IMR-90 (cell line): ENCODE results near the gene MRPS25. TPM values are rescaled to one million over a fixed set of nuclear protein-coding genes. Genes with fewer than 3 reads are reported as not detected.

Experiments
- ATAC-seq: fragments of 200-7000 bp; cut with Tn5 transposase; 2 replicates; pipeline ENCODE4 v1.9.1; 2020; ENCODE audit warnings: low read depth, mild to moderate bottlenecking, moderate library complexity
- BruUV-seq: library from RNA; stranded (reverse); fragments of 400-500 nt; replicated peaks from 2 replicates; lab custom pipeline; 2021; lab: Mats Ljungman, UMichigan
- CTCF ChIA-PET: fragments of 300-600 bp; formaldehyde crosslinking; extraction: SDS; loops from one replicate; lab custom pipeline; 2021; ENCODE audit warnings: antibody characterized with exemption; lab: Yijun Ruan, JAX
- POLR2A ChIA-PET: fragments of 300-600 bp; sonication (Branson Sonifier 250); formaldehyde crosslinking; loops from one replicate; lab custom pipeline; 2022; ENCODE audit warnings: antibody characterized with exemption; ENCODE audit not compliant: unreplicated experiment; lab: Charles Lee
- DNase-seq: peaks from one replicate; pipeline ENCODE4 v3.0.0; 2013
- H2AFZ ChIP-seq: replicated peaks from 2 replicates; pipeline ENCODE3; 2013; ENCODE audit warnings: low read length, mild to moderate bottlenecking; ENCODE audit not compliant: poor library complexity
- H2AK5ac ChIP-seq: 2 replicates; pipeline ENCODE4 v1.6.1; 2013; ENCODE audit warnings: low read depth, low read length, inconsistent platforms
- H2AK9ac ChIP-seq: replicated peaks from 2 replicates; pipeline ENCODE3; 2013; ENCODE audit warnings: mild to moderate bottlenecking, low read depth, low read length, moderate library complexity; ENCODE audit not compliant: poor library complexity
- H2BK120ac ChIP-seq: 2 replicates; pipeline ENCODE4 v1.6.1; 2013; ENCODE audit warnings: low read depth, low read length, inconsistent platforms
- H2BK15ac ChIP-seq: 3 replicates; pipeline ENCODE4 v1.6.1; 2013; ENCODE audit warnings: low read depth, low read length, inconsistent platforms
- H2BK20ac ChIP-seq: 2 replicates; pipeline ENCODE4 v1.6.1; 2013; ENCODE audit warnings: low read depth, mild to moderate bottlenecking, inconsistent platforms, low read length, moderate library complexity
- H2BK5ac ChIP-seq: 2 replicates; pipeline ENCODE4 v1.6.1; 2013; ENCODE audit warnings: mild to moderate bottlenecking, low read depth, low read length, inconsistent platforms; ENCODE audit not compliant: poor library complexity, severe bottlenecking
- H3K14ac ChIP-seq: replicated peaks from 2 replicates; pipeline ENCODE4 v1.6.1; 2013; ENCODE audit warnings: low read depth, low read length, inconsistent platforms
- H3K18ac ChIP-seq: 2 replicates; pipeline ENCODE4 v1.6.1; 2013; ENCODE audit warnings: low read depth, low read length, control low read depth
- H3K23ac ChIP-seq: 2 replicates; pipeline ENCODE4 v1.6.1; 2013; ENCODE audit warnings: low read depth, low read length, inconsistent platforms
- H3K27ac ChIP-seq: 2 replicates; pipeline ENCODE4 v1.5.1; 2013; ENCODE audit warnings: mild to moderate bottlenecking, control low read depth, low read length; ENCODE audit not compliant: insufficient read depth
- H3K27me3 ChIP-seq: 2 replicates; pipeline ENCODE4 v1.6.1; 2013; ENCODE audit warnings: low read length; ENCODE audit not compliant: control insufficient read depth, insufficient read depth
- H3K36me3 ChIP-seq: 2 replicates; pipeline ENCODE4 v1.6.1; 2013; ENCODE audit warnings: low read length, mixed read lengths; ENCODE audit not compliant: control insufficient read depth, insufficient read depth
- H3K4ac ChIP-seq: 2 replicates; pipeline ENCODE4 v1.6.1; 2013; ENCODE audit warnings: low read depth, low read length, inconsistent platforms
- H3K4me1 ChIP-seq: 2 replicates; pipeline ENCODE4 v1.6.1; 2013; ENCODE audit warnings: low read length, mixed read lengths; ENCODE audit not compliant: control insufficient read depth, insufficient read depth
- H3K4me2 ChIP-seq: 2 replicates; pipeline ENCODE4 v1.6.1; 2013; ENCODE audit warnings: low read depth, mild to moderate bottlenecking, control low read depth, low read length, moderate library complexity
- H3K4me3 ChIP-seq: 2 replicates; pipeline ENCODE4 v1.5.1; 2013; ENCODE audit warnings: low read depth, mild to moderate bottlenecking, control low read depth, low read length, moderate library complexity; ENCODE audit not compliant: insufficient read depth
- H3K56ac ChIP-seq: 2 replicates; pipeline ENCODE4 v1.6.1; 2013; ENCODE audit warnings: low read length, inconsistent platforms; ENCODE audit not compliant: insufficient read depth; ENCODE audit errors: extremely low read depth
- H3K79me1 ChIP-seq, 2 experiments: 2 replicates each; pipeline ENCODE4 v1.6.1; 2013; ENCODE audit warnings: low read length in 2 of 2, inconsistent platforms in 1 of 2, low read depth in 1 of 2
- H3K9ac ChIP-seq: 2 replicates; pipeline ENCODE4 v1.6.1; 2013; ENCODE audit warnings: low read depth, low read length, control low read depth
- H3K9me1 ChIP-seq: 2 replicates; pipeline ENCODE4 v1.6.1; 2013; ENCODE audit warnings: low read length, inconsistent platforms; ENCODE audit not compliant: insufficient read depth
- H3K9me3 ChIP-seq: 2 replicates; pipeline ENCODE4 v1.6.1; 2013; ENCODE audit warnings: low read length; ENCODE audit not compliant: control insufficient read depth, insufficient read depth
- H4K20me1 ChIP-seq: 2 replicates; pipeline ENCODE4 v1.6.1; 2013; ENCODE audit warnings: low read length, inconsistent platforms; ENCODE audit not compliant: insufficient read depth
- H4K5ac ChIP-seq: 2 replicates; pipeline ENCODE4 v1.6.1; 2013; ENCODE audit warnings: mild to moderate bottlenecking, low read depth, low read length, control low read depth
- H4K8ac ChIP-seq, 2 experiments: 2 replicates each; pipeline ENCODE4 v1.6.1; 2013; ENCODE audit warnings: low read depth in 2 of 2, low read length in 2 of 2, control low read depth in 1 of 2, inconsistent platforms in 1 of 2
- H4K91ac ChIP-seq: 2 replicates; pipeline ENCODE4 v1.6.1; 2013; ENCODE audit warnings: low read depth, low read length, inconsistent platforms; ENCODE audit not compliant: insufficient read depth
- BHLHE40 ChIP-seq: fragments of 150-350 bp; IDR thresholded peaks from 2 replicates; pipeline ENCODE4 v1.6.1; 2016; ENCODE audit warnings: mild to moderate bottlenecking, low read depth, low read length
- FOS ChIP-seq: fragments of 150-350 bp; IDR thresholded peaks from 2 replicates; pipeline ENCODE4 v1.6.1; 2016; ENCODE audit warnings: low read depth, low read length
- MAFK ChIP-seq: IDR thresholded peaks from 2 replicates; pipeline ENCODE4 v1.6.1; 2012; ENCODE audit warnings: low read depth, low read length, improper control_type of control experiment
- NFE2L2 ChIP-seq: fragments of 150-350 bp; IDR thresholded peaks from 2 replicates; pipeline ENCODE4 v1.6.1; 2016; ENCODE audit warnings: low read depth, mild to moderate bottlenecking, low read length
- POLR2A ChIP-seq: IDR thresholded peaks from 2 replicates; pipeline ENCODE4 v1.6.1; 2012; ENCODE audit warnings: mild to moderate bottlenecking, low read depth, low read length
- RAD21 ChIP-seq: IDR thresholded peaks from 2 replicates; pipeline ENCODE4 v1.6.1; 2012; ENCODE audit warnings: low read length, improper control_type of control experiment
- RCOR1 ChIP-seq: IDR thresholded peaks from 2 replicates; pipeline ENCODE4 v1.6.1; 2012; ENCODE audit warnings: mild to moderate bottlenecking, low read length, improper control_type of control experiment; ENCODE audit not compliant: insufficient replicate concordance
- WGBS, 2 experiments: methylation state at CpG; one replicate each; pipeline versions ENCODE4 v1.1.5 to v1.1.7; 2013; ENCODE audit warnings: missing lambda C conversion rate in 2 of 2; ENCODE audit not compliant: insufficient read length in 1 of 2; ENCODE audit errors: extremely low coverage in 2 of 2; 5-methylcytosine and 5-hydroxymethylcytosine counted together
- dilution Hi-C: fragments of 300-500 bp; cut with HindIII; formaldehyde crosslinking; loops from one replicate; pipeline ENCODE4 v1.14.3; 2018; ENCODE audit warnings: low sequenced_read_pairs; ENCODE audit not compliant: unreplicated experiment
- in situ Hi-C: fragments of 300-500 bp; cut with MboI; formaldehyde crosslinking; loops from 3 replicates; pipeline ENCODE4 v1.14.3; 2019; ENCODE audit warnings: low sequenced_read_pairs, inconsistent platforms, mixed read lengths
- intact Hi-C: fragments of 100-400 bp; cut with micrococcal nuclease; formaldehyde crosslinking; loops from 2 replicates; pipeline ENCODE4 v1.10.0; 2022
- polyA plus RNA-seq, 3 experiments: library from polyadenylated mRNA; depleted of rRNA; stranded (reverse); fragments of >200 nt; gene quantifications; 2 replicates each; pipeline ENCODE4 v1.2.3, GENCODE V29; 2012; ENCODE audit warnings: low replicate concordance in 1 of 3
- total RNA-seq: library from RNA; depleted of rRNA; stranded (reverse); fragments of >200 nt; gene quantifications from 2 replicates; pipeline ENCODE4 v1.2.3, GENCODE V29; 2012
- TF ChIP-seq, protein P1 (sequence below): fragments of 150-350 bp; IDR thresholded peaks from 2 replicates; pipeline ENCODE4 v1.6.1; 2016; ENCODE audit warnings: low read depth, mild to moderate bottlenecking, low read length, moderate library complexity, borderline replicate concordance
- TF ChIP-seq, protein P2 (sequence below): fragments of 150-350 bp; IDR thresholded peaks from 2 replicates; pipeline ENCODE4 v1.6.1; 2017; ENCODE audit warnings: mild to moderate bottlenecking, antibody characterized with exemption, low read length, low read depth
- TF ChIP-seq, protein P3 (sequence below): conservative IDR thresholded peaks from 2 replicates; pipeline ENCODE4 v1.5.1; 2012; ENCODE audit warnings: mild to moderate bottlenecking, low read depth, low read length, improper control_type of control experiment

MRPS25 gene
- total and polyA plus RNA-seq, 2 of the 4 experiments (the other 2 are of a cell fraction): 9.0 to 20.8 TPM

DNA sequence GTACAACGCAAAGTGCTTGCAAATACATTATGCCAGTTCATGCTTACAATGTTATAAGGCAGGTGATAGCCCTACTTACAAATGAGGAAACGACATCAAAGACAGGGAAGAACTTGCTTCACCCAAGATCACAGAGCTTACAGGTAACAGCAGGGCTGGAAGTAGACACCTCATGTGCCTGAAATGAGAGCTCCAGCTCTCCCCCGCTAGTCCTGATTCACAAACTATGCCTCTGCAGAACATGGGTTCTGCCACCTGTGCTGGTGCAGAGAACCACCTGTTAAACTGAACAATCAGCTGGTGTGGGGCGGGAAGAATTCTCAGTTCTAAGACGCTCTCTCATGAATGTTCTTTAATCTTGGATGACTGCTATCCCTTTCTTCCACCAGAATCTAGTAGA, 26.5 kb upstream of the MRPS25 start:
- no peak overlapping the region for H2BK20ac ChIP-seq
- H3K9me3 ChIP-seq: no peaks in the 10 kb centered on the region
- no peaks in the 10 kb centered on the region for H3K4me1 ChIP-seq
- H3K27me3 ChIP-seq: no peaks in the 10 kb centered on the region
- no peak overlapping the region for H2AFZ ChIP-seq
- H3K4ac ChIP-seq: no peak overlapping the region
- CTCF ChIA-PET: interaction anchor here (1.3 kb wide), 1 partner anchor 10 kb away, joined by 3 read pairs; no protein-coding TSS in a partner anchor
- H2AK5ac ChIP-seq: no peak overlapping the region
- H3K9me1 ChIP-seq: no peaks in the 10 kb centered on the region
- no peak overlapping the region for H3K9ac ChIP-seq
- H2BK15ac ChIP-seq: no peak overlapping the region
- H4K20me1 ChIP-seq: no peaks in the 10 kb centered on the region
- H3K56ac ChIP-seq: no peak overlapping the region
- H4K91ac ChIP-seq: no peak overlapping the region
- no peak overlapping the region for H3K14ac ChIP-seq
- H2BK120ac ChIP-seq: no peak overlapping the region
- H3K27ac ChIP-seq: no peak overlapping the region
- no peak overlapping the region for H2AK9ac ChIP-seq
- no peak overlapping the region for H4K5ac ChIP-seq
- no peak for TF ChIP-seq BHLHE40
- TF ChIP-seq, protein P1, sequence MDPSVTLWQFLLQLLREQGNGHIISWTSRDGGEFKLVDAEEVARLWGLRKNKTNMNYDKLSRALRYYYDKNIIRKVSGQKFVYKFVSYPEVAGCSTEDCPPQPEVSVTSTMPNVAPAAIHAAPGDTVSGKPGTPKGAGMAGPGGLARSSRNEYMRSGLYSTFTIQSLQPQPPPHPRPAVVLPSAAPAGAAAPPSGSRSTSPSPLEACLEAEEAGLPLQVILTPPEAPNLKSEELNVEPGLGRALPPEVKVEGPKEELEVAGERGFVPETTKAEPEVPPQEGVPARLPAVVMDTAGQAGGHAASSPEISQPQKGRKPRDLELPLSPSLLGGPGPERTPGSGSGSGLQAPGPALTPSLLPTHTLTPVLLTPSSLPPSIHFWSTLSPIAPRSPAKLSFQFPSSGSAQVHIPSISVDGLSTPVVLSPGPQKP: no peak
- no peak for TF ChIP-seq RAD21
- no peak for TF ChIP-seq POLR2A
- no peak for TF ChIP-seq NFE2L2
- TF ChIP-seq, protein P2, sequence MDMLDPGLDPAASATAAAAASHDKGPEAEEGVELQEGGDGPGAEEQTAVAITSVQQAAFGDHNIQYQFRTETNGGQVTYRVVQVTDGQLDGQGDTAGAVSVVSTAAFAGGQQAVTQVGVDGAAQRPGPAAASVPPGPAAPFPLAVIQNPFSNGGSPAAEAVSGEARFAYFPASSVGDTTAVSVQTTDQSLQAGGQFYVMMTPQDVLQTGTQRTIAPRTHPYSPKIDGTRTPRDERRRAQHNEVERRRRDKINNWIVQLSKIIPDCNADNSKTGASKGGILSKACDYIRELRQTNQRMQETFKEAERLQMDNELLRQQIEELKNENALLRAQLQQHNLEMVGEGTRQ: no peak
- TF ChIP-seq FOS: no peak
- TF ChIP-seq MAFK: no peak
- TF ChIP-seq, protein P3, sequence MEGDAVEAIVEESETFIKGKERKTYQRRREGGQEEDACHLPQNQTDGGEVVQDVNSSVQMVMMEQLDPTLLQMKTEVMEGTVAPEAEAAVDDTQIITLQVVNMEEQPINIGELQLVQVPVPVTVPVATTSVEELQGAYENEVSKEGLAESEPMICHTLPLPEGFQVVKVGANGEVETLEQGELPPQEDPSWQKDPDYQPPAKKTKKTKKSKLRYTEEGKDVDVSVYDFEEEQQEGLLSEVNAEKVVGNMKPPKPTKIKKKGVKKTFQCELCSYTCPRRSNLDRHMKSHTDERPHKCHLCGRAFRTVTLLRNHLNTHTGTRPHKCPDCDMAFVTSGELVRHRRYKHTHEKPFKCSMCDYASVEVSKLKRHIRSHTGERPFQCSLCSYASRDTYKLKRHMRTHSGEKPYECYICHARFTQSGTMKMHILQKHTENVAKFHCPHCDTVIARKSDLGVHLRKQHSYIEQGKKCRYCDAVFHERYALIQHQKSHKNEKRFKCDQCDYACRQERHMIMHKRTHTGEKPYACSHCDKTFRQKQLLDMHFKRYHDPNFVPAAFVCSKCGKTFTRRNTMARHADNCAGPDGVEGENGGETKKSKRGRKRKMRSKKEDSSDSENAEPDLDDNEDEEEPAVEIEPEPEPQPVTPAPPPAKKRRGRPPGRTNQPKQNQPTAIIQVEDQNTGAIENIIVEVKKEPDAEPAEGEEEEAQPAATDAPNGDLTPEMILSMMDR: no peak
- TF ChIP-seq RCOR1: no peak
- no peak overlapping the region for H2BK5ac ChIP-seq
- H4K8ac ChIP-seq: no peak overlapping the region
- H3K4me2 ChIP-seq: no peak overlapping the region
- DNase-seq (no peak), ATAC-seq (no peak)
- peaks cover 7 to 16% of the 10 kb centered on the region in 2 experiments for H3K79me1 ChIP-seq
- H3K4me3 ChIP-seq: no peak overlapping the region
- intact Hi-C loops: no loop called here
- dilution Hi-C loops: no loop called here
- POLR2A ChIA-PET: no interaction called here
- no CpG with 5 or more reads among the region's 5 CpGs for WGBS, 2 experiments
- no TSS peak for BruUV-seq
- H3K36me3 ChIP-seq: peaks cover 26% of the 10 kb centered on the region
- no peak overlapping the region for H3K23ac ChIP-seq
- no peak overlapping the region for H3K18ac ChIP-seq
- in situ Hi-C loops: no loop called here
